Endothelial cell of umbilical vein (primary cell): ENCODE data around the gene PNLIPRP2. TPM values are rescaled to one million over a fixed set of nuclear protein-coding genes. Genes with fewer than 3 reads are reported as not detected.

Source experiments
- BruUV-seq: library from RNA; stranded (reverse); fragments of 400-500 nt; replicated peaks from 2 replicates; lab custom pipeline; 2021; lab: Mats Ljungman, UMichigan
- CTCF ChIA-PET: fragments of 300-600, 350-600 bp; sonication (Branson Sonifier 250); formaldehyde crosslinking; loops from one replicate; lab custom pipeline; 2021; ENCODE audit warnings: antibody characterized with exemption, inconsistent platforms; lab: Charles Lee
- POLR2A ChIA-PET: fragments of 300-600, 350-600 bp; sonication (Branson Sonifier 250); formaldehyde crosslinking; loops from one replicate; lab custom pipeline; 2021; ENCODE audit warnings: antibody characterized with exemption, inconsistent platforms; lab: Charles Lee
- DNase-seq: peaks from one replicate; pipeline ENCODE4 v3.0.0-alpha.2; 2011; ENCODE audit warnings: low read depth, low spot score
- FAIRE-seq: peaks from 2 replicates; lab custom pipeline; 2011; peaks lifted over from hg19 to GRCh38; lab: Jason Lieb, UNC
- H2AFZ ChIP-seq: 2 replicates; pipeline ENCODE4 v1.6.0; 2012; ENCODE audit warnings: low read depth, low read length, control low read depth, inconsistent platforms
- H3K27ac ChIP-seq: 2 replicates; pipeline ENCODE4 v1.5.1; 2011; ENCODE audit warnings: low read depth, mild to moderate bottlenecking, control low read depth, low read length, moderate library complexity; ENCODE audit not compliant: insufficient read depth
- H3K27me3 ChIP-seq, 2 experiments: 2 replicates each; pipeline versions ENCODE4 v1.6.0 to v1.6.1; 2011; ENCODE audit warnings: low read length in 2 of 2, mixed read lengths in 1 of 2; ENCODE audit not compliant: control insufficient read depth in 2 of 2, insufficient read depth in 2 of 2
- H3K36me3 ChIP-seq, 2 experiments: 2 replicates in 1 of 2; 3 replicates in 1 of 2; pipeline ENCODE4 v1.5.1; 2011; ENCODE audit warnings: low read length in 2 of 2, mild to moderate bottlenecking in 1 of 2, moderate library complexity in 1 of 2; ENCODE audit not compliant: control insufficient read depth in 2 of 2, insufficient read depth in 2 of 2; ENCODE audit errors: extremely low read depth in 1 of 2
- H3K4me1 ChIP-seq: 3 replicates; pipeline ENCODE4 v1.5.1; 2011; ENCODE audit warnings: mild to moderate bottlenecking, low read length; ENCODE audit not compliant: control insufficient read depth, insufficient read depth; ENCODE audit errors: extremely low read depth
- H3K4me2 ChIP-seq: 2 replicates; pipeline ENCODE4 v1.6.1; 2011; ENCODE audit warnings: low read length, control low read depth, mixed read lengths; ENCODE audit not compliant: insufficient read depth
- H3K4me3 ChIP-seq, 3 experiments: fragments of 200-600 bp in 1 of 3; sonication (generic), shearing (Covaris generic) in 1 of 3; replicated peaks in 1 of 3; 2 replicates each; pipeline ENCODE4 v1.5.1; 2011 to 2016; ENCODE audit warnings: control low read depth in 3 of 3, low read length in 3 of 3, mild to moderate bottlenecking in 2 of 3, inconsistent platforms in 1 of 3, low read depth in 1 of 3, moderate library complexity in 1 of 3; ENCODE audit not compliant: insufficient read depth in 1 of 3
- H3K79me2 ChIP-seq: 2 replicates; pipeline ENCODE4 v1.6.0; 2012; ENCODE audit warnings: low read length, inconsistent platforms; ENCODE audit not compliant: control insufficient read depth, insufficient read depth
- H3K9ac ChIP-seq: replicated peaks from 2 replicates; pipeline ENCODE3; 2011; ENCODE audit warnings: low read length, control low read depth; ENCODE audit not compliant: insufficient read depth; ENCODE audit errors: extremely low read depth
- H3K9me1 ChIP-seq: replicated peaks from 3 replicates; pipeline ENCODE4 v1.6.0; 2011; ENCODE audit warnings: mild to moderate bottlenecking, low read length; ENCODE audit not compliant: control insufficient read depth, insufficient read depth; ENCODE audit errors: extremely low read depth
- H3K9me3 ChIP-seq: replicated peaks from 2 replicates; pipeline ENCODE4 v1.5.1; 2012; ENCODE audit warnings: low read length, inconsistent platforms; ENCODE audit not compliant: control insufficient read depth, insufficient read depth
- H4K20me1 ChIP-seq: replicated peaks from 2 replicates; pipeline ENCODE3; 2011; ENCODE audit warnings: mild to moderate bottlenecking, low read length; ENCODE audit not compliant: control insufficient read depth, insufficient read depth; ENCODE audit errors: extremely low read depth
- CTCF ChIP-seq, 2 donors: IDR thresholded peaks; 1 replicate in 1 of 2; 2 replicates in 1 of 2; pipeline ENCODE4 v1.5.1; 2011; ENCODE audit warnings: low read length in 2 of 2, mild to moderate bottlenecking in 2 of 2, moderate library complexity in 2 of 2, control low read depth in 1 of 2, inconsistent platforms in 1 of 2, low read depth in 1 of 2; ENCODE audit not compliant: insufficient read depth in 1 of 2; ENCODE audit errors: extremely low read depth in 1 of 2
- EZH2 ChIP-seq: IDR thresholded peaks from 2 replicates; pipeline ENCODE4 v1.6.1; 2012; ENCODE audit warnings: borderline replicate concordance, low read depth, mild to moderate bottlenecking, moderate library complexity, low read length, inconsistent platforms; ENCODE audit not compliant: severe bottlenecking
- FOS ChIP-seq: IDR thresholded peaks from 2 replicates; pipeline ENCODE4 v1.6.1; 2011; ENCODE audit warnings: mild to moderate bottlenecking, low read length, moderate library complexity, borderline replicate concordance; ENCODE audit not compliant: insufficient read depth
- GATA2 ChIP-seq: IDR thresholded peaks from 2 replicates; pipeline ENCODE4 v1.7.0; 2011; ENCODE audit warnings: low read depth, mild to moderate bottlenecking, moderate library complexity, mixed read lengths, low read length; ENCODE audit not compliant: insufficient read length, insufficient read depth
- JUN ChIP-seq: IDR thresholded peaks from 2 replicates; pipeline ENCODE4 v1.6.1; 2011; ENCODE audit warnings: borderline replicate concordance, low read depth; ENCODE audit not compliant: insufficient read length, insufficient read depth
- MYC ChIP-seq: IDR thresholded peaks from one replicate; pipeline ENCODE4 v1.6.1; 2011; ENCODE audit warnings: mild to moderate bottlenecking, low read depth, low read length
- POLR2A ChIP-seq: IDR thresholded peaks from 2 replicates; pipeline ENCODE4 v1.6.1; 2012; ENCODE audit warnings: low read depth, mild to moderate bottlenecking, control low read depth, low read length
- POLR2AphosphoS5 ChIP-seq: IDR thresholded peaks from 2 replicates; pipeline ENCODE4 v1.6.1; 2012; ENCODE audit warnings: low read depth, mild to moderate bottlenecking, control low read depth, low read length, moderate library complexity; ENCODE audit not compliant: insufficient read depth
- dilution Hi-C: fragments of 300-500 bp; cut with MboI; formaldehyde crosslinking; loops from one replicate; pipeline ENCODE4 v1.15.0; 2019; ENCODE audit warnings: low sequenced_read_pairs; ENCODE audit not compliant: extremely low pct_ligation_motif_present
- intact Hi-C: fragments of 100-400 bp; cut with micrococcal nuclease; formaldehyde crosslinking; loops from one replicate; pipeline ENCODE4 v1.10.0; 2022
- polyA plus RNA-seq, 4 experiments: library from polyadenylated mRNA; depleted of rRNA in 3 of 4; stranded (reverse) in 3 of 4; unstranded in 1 of 4; fragments of >200 nt; gene quantifications; 2 replicates each; pipeline versions ENCODE4 v1.2.1 to v1.2.3, GENCODE V29; 2011 to 2012; ENCODE audit warnings: missing spikeins in 1 of 4
- total RNA-seq: library from RNA; stranded (reverse); gene quantifications from 2 replicates; pipeline ENCODE4 v1.2.3, GENCODE V29; 2021
- TF ChIP-seq, protein P1 (sequence below): IDR thresholded peaks from 2 replicates; pipeline ENCODE4 v1.6.1; 2011; ENCODE audit not compliant: insufficient read depth, insufficient read length

The PNLIPRP2 gene
- total and polyA plus RNA-seq, 2 donors (not counting 3 experiments of a cell fraction or from before 2014, with no cell fraction given): not detected

- no peak overlapping the region for H2AFZ ChIP-seq
- TF ChIP-seq CTCF (IDR thresholded peaks at IDR 0.05; ENCODE audit: extremely low read depth in 1 of 2, insufficient read depth in 1 of 2, low read depth in 1 of 2, low read length in 2 of 2) (peak in 1 of 2 donors; percentile 12), EZH2 (no peak)
- H3K9ac ChIP-seq: no peak overlapping the region
- no peaks in the 10 kb centered on the region for H3K27me3 ChIP-seq
- no TSS peak for BruUV-seq
- H3K4me1 ChIP-seq: no peaks in the 10 kb centered on the region
- no peaks in the 10 kb centered on the region for H3K9me3 ChIP-seq
- DNase-seq (no peak), FAIRE-seq (no peak)
- no peak overlapping the region for H3K27ac ChIP-seq
- H3K4me2 ChIP-seq: no peak overlapping the region
- no peak overlapping the region for H3K4me3 ChIP-seq
- intact Hi-C loops (loop anchor here (1.0 kb wide), 3 partner anchors 75 to 486 kb away; no protein-coding TSS in a partner anchor), dilution Hi-C loops (no loop called here)
- ChIA-PET CTCF (interaction anchor here (0.6 to 3.4 kb wide), 7 partner anchors 9 to 485 kb away, joined by 3 to 24 read pairs (median 4); no protein-coding TSS in a partner anchor), POLR2A (no interaction called here)
- no peaks in the 10 kb centered on the region for H3K36me3 ChIP-seq
- H4K20me1 ChIP-seq: no peaks in the 10 kb centered on the region
- H3K9me1 ChIP-seq: no peaks in the 10 kb centered on the region
- no peaks in the 10 kb centered on the region for H3K79me2 ChIP-seq
These were observed 69.9 kb downstream of the PNLIPRP2 start for GRCh38 chr10:116690356-116691322.

DNA sequence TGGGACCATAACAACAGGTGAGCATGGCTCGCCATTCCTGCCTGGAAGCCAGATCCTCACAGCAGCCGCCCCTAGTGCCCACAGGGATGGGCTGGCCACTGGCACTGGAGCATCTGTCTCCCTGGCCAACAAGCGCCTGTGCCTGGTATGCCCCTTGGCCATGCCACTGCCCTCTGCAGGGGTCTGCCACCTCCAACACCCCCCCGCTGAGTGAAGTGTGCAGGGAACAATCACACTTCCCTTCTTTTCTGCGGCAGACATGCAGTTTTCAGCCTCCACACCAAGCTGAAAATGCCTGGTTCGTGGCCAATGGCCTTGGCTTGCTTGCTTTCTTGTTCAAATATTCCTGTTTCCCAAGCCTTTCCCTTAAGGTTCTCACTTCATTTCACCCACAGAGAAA, 70.9 kb downstream of the PNLIPRP2 start:
- ChIA-PET POLR2A (no interaction called here), CTCF (interaction anchor here (1.1 to 3.4 kb wide), 3 partner anchors 28 to 484 kb away, joined by 3 to 24 read pairs (median 15); no protein-coding TSS in a partner anchor)
- Histone ChIP-seq H3K9ac (no peak overlapping the region), H3K9me3 (no peaks in the 10 kb centered on the region), H3K4me3 (no peak overlapping the region), H3K4me2 (no peak overlapping the region), H4K20me1 (no peaks in the 10 kb centered on the region), H3K36me3 (no peaks in the 10 kb centered on the region), H3K4me1 (no peaks in the 10 kb centered on the region), H2AFZ (no peak overlapping the region), H3K27me3 (no peaks in the 10 kb centered on the region), H3K27ac (no peak overlapping the region), H3K79me2 (no peaks in the 10 kb centered on the region), H3K9me1 (no peaks in the 10 kb centered on the region)
- no peak for TF ChIP-seq GATA2
- no peak for TF ChIP-seq FOS
- TF ChIP-seq, protein P1, sequence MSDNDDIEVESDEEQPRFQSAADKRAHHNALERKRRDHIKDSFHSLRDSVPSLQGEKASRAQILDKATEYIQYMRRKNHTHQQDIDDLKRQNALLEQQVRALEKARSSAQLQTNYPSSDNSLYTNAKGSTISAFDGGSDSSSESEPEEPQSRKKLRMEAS: no peak
- no peak for TF ChIP-seq EZH2
- TF ChIP-seq POLR2A: no peak
- TF ChIP-seq JUN: no peak
- TF ChIP-seq MYC: no peak
- TF ChIP-seq POLR2AphosphoS5: no peak
- no peak for TF ChIP-seq CTCF (IDR thresholded peaks at IDR 0.05; ENCODE audit: extremely low read depth in 1 of 2, insufficient read depth in 1 of 2, low read depth in 1 of 2, low read length in 2 of 2)
- intact Hi-C loops (no loop called here), dilution Hi-C loops (no loop called here)
- no TSS peak for BruUV-seq
- DNase-seq: no peak
- FAIRE-seq: no peak
